Gastrocnemius medialis (tissue), 4 donors: ENCODE measurements around the gene RABGAP1L. TPM values are rescaled to one million over a fixed set of nuclear protein-coding genes. Genes with fewer than 3 reads are reported as not detected.

Experiments used
- ATAC-seq, 2 donors: fragments of 150-250 bp; one replicate each; pipeline ENCODE4 v1.9.1; 2016
- DNase-seq, 2 donors: peaks; one replicate each; pipeline ENCODE4 v3.0.0-alpha.2; 2019
- H3K27ac ChIP-seq, 4 donors: fragments of 200-600 bp; sonication (generic); 1 replicate in 1 of 4; 2 replicates in 3 of 4; pipeline ENCODE4 v1.5.1; 2016 to 2018; ENCODE audit warnings: mild to moderate bottlenecking in 2 of 4, moderate library complexity in 1 of 4
- H3K27me3 ChIP-seq, 3 donors: fragments of 200-600 bp; sonication (generic) in 2 of 3; 1 replicate in 1 of 3; 2 replicates in 2 of 3; pipeline versions ENCODE4 v1.5.1 to v1.6.0; 2016 to 2019; ENCODE audit warnings: mild to moderate bottlenecking in 1 of 3, moderate library complexity in 1 of 3
- H3K36me3 ChIP-seq, 2 donors: fragments of 200-600 bp; sonication (generic) in 1 of 2; one replicate each; pipeline ENCODE4 v1.5.1; 2017 to 2018
- H3K4me1 ChIP-seq, 2 donors: fragments of 200-600 bp; sonication (generic) in 1 of 2; one replicate each; pipeline ENCODE4 v1.5.1; 2016 to 2017; ENCODE audit warnings: mild to moderate bottlenecking in 2 of 2
- H3K4me3 ChIP-seq, 4 donors: fragments of 200-600 bp; sonication (generic) in 3 of 4; 1 replicate in 1 of 4; 2 replicates in 3 of 4; pipeline ENCODE4 v1.5.1; 2016 to 2019; ENCODE audit warnings: mild to moderate bottlenecking in 2 of 4
- H3K9me3 ChIP-seq, 3 donors: fragments of 200-600 bp; sonication (generic) in 2 of 3; 1 replicate in 1 of 3; 2 replicates in 2 of 3; pipeline ENCODE4 v1.5.1; 2016 to 2019
- POLR2A ChIP-seq, 2 donors: fragments of 450-650 bp; IDR thresholded peaks; one replicate each; pipeline ENCODE4 v1.6.1; 2017; ENCODE audit warnings: antibody characterized with exemption in 2 of 2, mild to moderate bottlenecking in 2 of 2, moderate library complexity in 2 of 2
- in situ Hi-C, 4 donors: fragments of 200-750 bp; cut with MboI; loops; one replicate each; pipeline versions ENCODE4 v1.15.0 to v1.8.0; 2017; ENCODE audit warnings: low sequenced_read_pairs in 4 of 4
- intact Hi-C: fragments of 100-400 bp; cut with DNase I; formaldehyde crosslinking; loops from one replicate; pipeline ENCODE4 v1.15.1; 2023; ENCODE audit warnings: low total_unique reads
- total RNA-seq, 4 donors: library from RNA; depleted of rRNA; stranded (reverse); fragments of >200 nt; gene quantifications; one replicate each; pipeline versions ENCODE4 v1.1.0 to v1.2.3, GENCODE V29; 2016
- TF ChIP-seq, protein P1 (sequence below), 5 experiments: fragments of 450-650 bp in 3 of 5; fragments of 200-600 bp in 2 of 5; sonication (generic) in 2 of 5; IDR thresholded peaks in 4 of 5; conservative IDR thresholded peaks in 1 of 5; 1 replicate in 4 of 5; 2 replicates in 1 of 5; pipeline ENCODE4 v1.5.1; 2016 to 2019; ENCODE audit warnings: antibody characterized with exemption in 5 of 5, mild to moderate bottlenecking in 3 of 5, moderate library complexity in 3 of 5

Gene RABGAP1L
- total RNA-seq, 4 donors from 2014 or later = 8.8 to 22.2 (median 14.9) TPM

DNA sequence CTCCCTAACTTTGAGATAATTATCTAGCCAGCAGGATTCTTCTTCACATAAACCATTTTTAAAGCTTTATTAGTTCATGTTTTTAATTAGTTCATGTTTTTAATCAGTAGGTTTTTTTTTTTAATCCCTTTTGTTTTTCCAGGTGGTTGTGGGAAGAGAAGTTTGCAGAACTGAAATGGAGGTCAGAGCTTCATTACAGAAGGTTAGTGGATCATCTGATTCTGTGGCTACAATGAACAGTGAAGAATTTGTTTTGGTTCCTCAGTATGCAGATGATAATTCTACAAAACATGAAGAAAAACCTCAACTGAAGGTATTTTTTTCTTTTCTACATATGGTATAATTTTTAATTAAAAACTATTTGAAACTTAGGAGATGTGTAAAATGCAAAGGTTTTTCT, 59.7 kb downstream of the RABGAP1L start:
- no peaks in the 10 kb centered on the region for H3K27me3 ChIP-seq
- in situ Hi-C loops = no loop called here
- TF ChIP-seq, protein P1, sequence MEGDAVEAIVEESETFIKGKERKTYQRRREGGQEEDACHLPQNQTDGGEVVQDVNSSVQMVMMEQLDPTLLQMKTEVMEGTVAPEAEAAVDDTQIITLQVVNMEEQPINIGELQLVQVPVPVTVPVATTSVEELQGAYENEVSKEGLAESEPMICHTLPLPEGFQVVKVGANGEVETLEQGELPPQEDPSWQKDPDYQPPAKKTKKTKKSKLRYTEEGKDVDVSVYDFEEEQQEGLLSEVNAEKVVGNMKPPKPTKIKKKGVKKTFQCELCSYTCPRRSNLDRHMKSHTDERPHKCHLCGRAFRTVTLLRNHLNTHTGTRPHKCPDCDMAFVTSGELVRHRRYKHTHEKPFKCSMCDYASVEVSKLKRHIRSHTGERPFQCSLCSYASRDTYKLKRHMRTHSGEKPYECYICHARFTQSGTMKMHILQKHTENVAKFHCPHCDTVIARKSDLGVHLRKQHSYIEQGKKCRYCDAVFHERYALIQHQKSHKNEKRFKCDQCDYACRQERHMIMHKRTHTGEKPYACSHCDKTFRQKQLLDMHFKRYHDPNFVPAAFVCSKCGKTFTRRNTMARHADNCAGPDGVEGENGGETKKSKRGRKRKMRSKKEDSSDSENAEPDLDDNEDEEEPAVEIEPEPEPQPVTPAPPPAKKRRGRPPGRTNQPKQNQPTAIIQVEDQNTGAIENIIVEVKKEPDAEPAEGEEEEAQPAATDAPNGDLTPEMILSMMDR (IDR thresholded peaks at IDR 0.05 in 4 of 5, conservative IDR thresholded peaks at IDR 0.05 in 1 of 5) = no peak
- TF ChIP-seq POLR2A (IDR thresholded peaks at IDR 0.05) = no peak
- ATAC-seq = no peak
- peaks cover 0 to 9% of the 10 kb centered on the region in 2 donors for H3K36me3 ChIP-seq
- H3K4me1 ChIP-seq = peaks cover 0 to 8% of the 10 kb centered on the region in 2 donors
- intact Hi-C loops = loop anchor here (5.0 kb wide), 2 partner anchors 197 to 787 kb away; partner anchors contain the start of gene RC3H1
- H3K9me3 ChIP-seq = no peaks in the 10 kb centered on the region
- no peak overlapping the region for H3K4me3 ChIP-seq
- H3K27ac ChIP-seq = no peak overlapping the region
- DNase-seq = no peak

GRCh38 chr1:174219606-174220370, 60.5 kb downstream of the RABGAP1L start:
- TF ChIP-seq POLR2A (IDR thresholded peaks at IDR 0.05) = no peak
- TF ChIP-seq, protein P1 (IDR thresholded peaks at IDR 0.05 in 4 of 5, conservative IDR thresholded peaks at IDR 0.05 in 1 of 5) = no peak
- H3K4me3 ChIP-seq = no peak overlapping the region
- no peak overlapping the region for H3K27ac ChIP-seq
- peaks cover 0 to 9% of the 10 kb centered on the region in 2 donors for H3K36me3 ChIP-seq
- no peaks in the 10 kb centered on the region for H3K9me3 ChIP-seq
- ATAC-seq (no peak), DNase-seq (no peak)
- in situ Hi-C loops = no loop called here
- intact Hi-C loops = loop anchor here (5.0 kb wide), 2 partner anchors 197 to 787 kb away; partner anchors contain the start of gene RC3H1
- peaks cover 0 to 8% of the 10 kb centered on the region in 2 donors for H3K4me1 ChIP-seq
- H3K27me3 ChIP-seq = no peaks in the 10 kb centered on the region

GRCh38 chr1:174221681-174222080, 62.4 kb downstream of the RABGAP1L start:
- no peaks in the 10 kb centered on the region for H3K27me3 ChIP-seq
- peaks cover 0 to 9% of the 10 kb centered on the region in 2 donors for H3K36me3 ChIP-seq
- H3K4me1 ChIP-seq = peaks cover 0 to 8% of the 10 kb centered on the region in 2 donors
- ATAC-seq = no peak
- no peak for DNase-seq
- intact Hi-C loops (no loop called here), in situ Hi-C loops (no loop called here)
- TF ChIP-seq, protein P1 (IDR thresholded peaks at IDR 0.05 in 4 of 5, conservative IDR thresholded peaks at IDR 0.05 in 1 of 5) = no peak
- no peak for TF ChIP-seq POLR2A (IDR thresholded peaks at IDR 0.05)
- H3K27ac ChIP-seq = no peak overlapping the region
- no peak overlapping the region for H3K4me3 ChIP-seq
- H3K9me3 ChIP-seq = no peaks in the 10 kb centered on the region

DNA sequence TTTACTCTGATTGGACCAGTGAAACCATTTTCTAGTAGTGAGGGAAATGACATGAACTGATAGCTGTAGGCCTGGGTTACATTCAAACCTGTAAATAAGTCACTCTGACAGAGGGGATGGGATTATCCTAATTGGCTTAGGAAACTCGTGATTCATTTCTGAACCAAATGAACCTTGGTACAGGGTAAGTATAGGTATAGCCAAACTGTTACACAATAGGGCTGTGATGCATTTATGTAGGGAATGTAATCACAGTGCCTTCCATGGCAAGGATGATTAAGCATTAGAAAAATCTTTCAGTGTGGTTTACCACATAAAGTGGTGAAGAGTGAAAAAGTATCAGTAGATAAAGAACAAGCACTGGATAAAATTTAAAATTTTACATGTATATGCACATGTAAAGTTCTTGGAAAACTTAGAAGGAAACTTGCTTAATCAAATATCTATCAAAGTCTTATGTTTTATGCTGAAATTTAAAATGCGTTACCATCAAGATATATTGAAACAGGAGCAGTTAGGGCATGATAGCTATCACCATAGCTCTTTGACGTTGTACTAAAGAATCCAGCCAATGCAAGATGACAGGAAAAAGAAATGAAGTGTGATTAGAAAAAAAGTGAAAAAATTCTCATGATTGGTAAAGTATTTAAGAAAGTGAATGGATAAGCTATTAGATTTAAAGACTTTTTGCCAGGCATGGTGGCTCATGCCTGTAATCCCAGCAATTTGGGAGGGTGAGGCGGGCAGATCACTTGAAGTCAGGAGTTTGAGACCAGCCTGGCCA, 63.0 kb downstream of the RABGAP1L start:
- Histone ChIP-seq H3K9me3 (no peaks in the 10 kb centered on the region), H3K27me3 (no peaks in the 10 kb centered on the region), H3K27ac (no peak overlapping the region), H3K4me3 (no peak overlapping the region), H3K4me1 (peaks cover 0 to 5% of the 10 kb centered on the region in 2 donors), H3K36me3 (peaks cover 0 to 9% of the 10 kb centered on the region in 2 donors)
- in situ Hi-C loops = no loop called here
- no peak for ATAC-seq
- TF ChIP-seq, protein P1 (IDR thresholded peaks at IDR 0.05 in 4 of 5, conservative IDR thresholded peaks at IDR 0.05 in 1 of 5) = no peak
- intact Hi-C loops = no loop called here
- DNase-seq = no peak
